HepG2 (cell line): ENCODE results near the gene TMEM198. TPM values are rescaled to one million over a fixed set of nuclear protein-coding genes. Genes with fewer than 3 reads are reported as not detected.
A peak's percentile ranks its signal among the peaks of the same experiment; 100 is the strongest.

Experiments
- GATA4 ChIP-seq: sonication (generic); IDR thresholded peaks from 2 replicates; pipeline ENCODE4 v1.6.1; 2016; ENCODE audit warnings: antibody characterized with exemption, low read depth, borderline replicate concordance
- HDAC6 ChIP-seq: fragments of 200-600 bp; sonication (generic); IDR thresholded peaks from 2 replicates; pipeline ENCODE4 v1.7.0; 2017; ENCODE audit warnings: mild to moderate bottlenecking, antibody characterized with exemption, low read length, low read depth
- PHF8 ChIP-seq: sonication (generic); formaldehyde crosslinking; IDR thresholded peaks from 2 replicates; pipeline ENCODE4 v1.5.0; 2020; ENCODE audit warnings: missing genetic modification reagents
- PRPF4 ChIP-seq: fragments of 200-400 bp; formaldehyde crosslinking; IDR thresholded peaks from 2 replicates; pipeline ENCODE4 v1.6.1; 2016; ENCODE audit warnings: low read length, low read depth; ENCODE audit not compliant: poor library complexity, severe bottlenecking
- SP1 ChIP-seq, 2 experiments: fragments of 450-650 bp in 1 of 2; sonication (generic) in 1 of 2; formaldehyde crosslinking in 1 of 2; IDR thresholded peaks; 2 replicates each; pipeline versions ENCODE4 v1.4.0 to v1.6.1; 2016 to 2020; ENCODE audit warnings: missing genetic modification reagents in 1 of 2
- TMF1 ChIP-seq: sonication (generic); formaldehyde crosslinking; IDR thresholded peaks from 2 replicates; pipeline ENCODE4 v1.8.1; 2022; ENCODE audit warnings: low read depth, missing genetic modification reagents
- TRIM24 ChIP-seq: sonication (generic); formaldehyde crosslinking; IDR thresholded peaks from 2 replicates; pipeline ENCODE4 v1.8.0; 2022; ENCODE audit warnings: mild to moderate bottlenecking, missing genetic modification reagents
- ZBTB10 ChIP-seq: sonication (generic); formaldehyde crosslinking; IDR thresholded peaks from 2 replicates; pipeline ENCODE4 v1.4.0; 2020; ENCODE audit warnings: missing genetic modification reagents, borderline replicate concordance
- ZBTB14 ChIP-seq: sonication (generic); formaldehyde crosslinking; IDR thresholded peaks from 2 replicates; pipeline ENCODE4 v1.4.0; 2020; ENCODE audit warnings: missing genetic modification reagents
- ZBTB4 ChIP-seq: sonication (generic); formaldehyde crosslinking; IDR thresholded peaks from 2 replicates; pipeline ENCODE4 v1.4.0; 2020; ENCODE audit warnings: missing genetic modification reagents, mild to moderate bottlenecking, borderline replicate concordance
- ZBTB46 ChIP-seq: sonication (generic); formaldehyde crosslinking; IDR thresholded peaks from 2 replicates; pipeline ENCODE4 v1.4.0; 2020; ENCODE audit warnings: mild to moderate bottlenecking, missing genetic modification reagents, borderline replicate concordance
- ZBTB7A ChIP-seq: sonication (generic); formaldehyde crosslinking; IDR thresholded peaks from 2 replicates; pipeline ENCODE4 v1.8.0; 2022; ENCODE audit warnings: mild to moderate bottlenecking, missing genetic modification reagents
- ZKSCAN1 ChIP-seq: fragments of 150-350 bp; IDR thresholded peaks from 2 replicates; pipeline ENCODE4 v1.6.1; 2014; ENCODE audit warnings: low read length
- ZNF180 ChIP-seq: sonication (generic); formaldehyde crosslinking; IDR thresholded peaks from 2 replicates; pipeline ENCODE4 v1.4.0; 2020; ENCODE audit warnings: low read depth, missing genetic modification reagents, borderline replicate concordance
- ZNF234 ChIP-seq: sonication (generic); formaldehyde crosslinking; conservative IDR thresholded peaks from 2 replicates; pipeline ENCODE4 v1.5.1; 2020; ENCODE audit warnings: mild to moderate bottlenecking, missing genetic modification reagents
- ZNF460 ChIP-seq: sonication (generic); formaldehyde crosslinking; IDR thresholded peaks from 2 replicates; pipeline ENCODE4 v1.5.1; 2020; ENCODE audit warnings: missing genetic modification reagents, mild to moderate bottlenecking, borderline replicate concordance
- ZNF605 ChIP-seq: sonication (generic); formaldehyde crosslinking; IDR thresholded peaks from 2 replicates; pipeline ENCODE4 v1.8.0; 2022; ENCODE audit warnings: mild to moderate bottlenecking, missing genetic modification reagents
- ZNF619 ChIP-seq: sonication (generic); formaldehyde crosslinking; IDR thresholded peaks from 2 replicates; pipeline ENCODE4 v1.4.0; 2020; ENCODE audit warnings: mild to moderate bottlenecking, missing genetic modification reagents
- ZNF660 ChIP-seq: sonication (generic); formaldehyde crosslinking; IDR thresholded peaks from 2 replicates; pipeline ENCODE4 v1.5.1; 2020; ENCODE audit warnings: mild to moderate bottlenecking, low read depth, missing genetic modification reagents, borderline replicate concordance
- polyA plus RNA-seq, 8 experiments: library from polyadenylated mRNA; depleted of rRNA in 3 of 8; stranded (reverse) in 7 of 8; unstranded in 1 of 8; fragments of >200 nt; fragmentation: Illumina TruSeq in 4 of 8; extraction: Trizol in 4 of 8; gene quantifications; 2 replicates each; pipeline versions ENCODE4 v1.2.1 to v1.2.3, GENCODE V29; 2011 to 2016; ENCODE audit warnings: low read depth in 4 of 8, missing spikeins in 1 of 8, mixed read lengths in 1 of 8; ENCODE audit not compliant: insufficient read depth in 1 of 8
- total RNA-seq, 5 experiments: library from RNA; depleted of rRNA; stranded (reverse); fragments of >200 nt; fragmentation: Illumina TruSeq; extraction: Trizol; gene quantifications; 2 replicates each; pipeline ENCODE4 v1.2.3, GENCODE V29; 2016; ENCODE audit warnings: low read depth in 1 of 5

Gene TMEM198
- total and polyA plus RNA-seq, 2 of the 13 experiments (the other 11 are each of a cell fraction or from before 2014, with no cell fraction given): 17.3 to 23.5 TPM

- peak; percentile 8; the same call in 1 of the 2 replicates for TF ChIP-seq ZNF605 (CRISPR knock-in tag)
- no peak for TF ChIP-seq PRPF4
- no peak for TF ChIP-seq ZBTB10 (CRISPR knock-in tag)
- TF ChIP-seq SP1 (IDR thresholded peaks at IDR 0.05): no peak
- no peak for TF ChIP-seq SP1 (CRISPR knock-in tag; IDR thresholded peaks at IDR 0.05)
- no peak for TF ChIP-seq ZBTB46 (CRISPR knock-in tag)
- TF ChIP-seq ZNF460 (CRISPR knock-in tag): no peak
- TF ChIP-seq ZNF234 (CRISPR knock-in tag): no peak
- TF ChIP-seq ZNF660 (CRISPR knock-in tag): no peak
- no peak for TF ChIP-seq HDAC6
- TF ChIP-seq ZBTB4 (CRISPR knock-in tag): peak; percentile 26; the same call in 1 of the 2 replicates
- no peak for TF ChIP-seq ZKSCAN1
- TF ChIP-seq PHF8 (CRISPR knock-in tag): no peak
- no peak for TF ChIP-seq GATA4
- TF ChIP-seq ZNF619 (CRISPR knock-in tag): no peak; the same call in 1 of the 2 replicates
- TF ChIP-seq TRIM24 (CRISPR knock-in tag): no peak
- no peak for TF ChIP-seq TMF1 (CRISPR knock-in tag)
- peak; percentile 24; the same call in 1 of the 2 replicates for TF ChIP-seq ZBTB7A (CRISPR knock-in tag)
- TF ChIP-seq ZBTB14 (CRISPR knock-in tag): no peak
- TF ChIP-seq ZNF180 (CRISPR knock-in tag): no peak
Observed at GRCh38 chr2:219561179-219562048, 17.6 kb downstream of the TMEM198 start (continued).
